SK-N-SH (cell line): ENCODE data around the gene LMOD3. TPM values are rescaled to one million over a fixed set of nuclear protein-coding genes. Genes with fewer than 3 reads are reported as not detected.

Source experiments
- CTCF ChIA-PET: fragments of 300-600, 350-600 bp; formaldehyde crosslinking; extraction: SDS; loops from one replicate; lab custom pipeline; 2021; lab: Yijun Ruan, JAX
- POLR2A ChIA-PET: fragments of 350-600 bp; sonication (Branson Sonifier 250); formaldehyde crosslinking; extraction: SDS; loops from one replicate; lab custom pipeline; 2020; ENCODE audit warnings: antibody characterized with exemption, inconsistent platforms; lab: Yijun Ruan, JAX
- DNase-seq: peaks from one replicate; pipeline ENCODE4 v3.0.0; 2012
- H2AFZ ChIP-seq: fragments of 200-600 bp; sonication (generic); 2 replicates; pipeline ENCODE4 v1.8.1; 2016; ENCODE audit warnings: antibody characterized with exemption, mild to moderate bottlenecking, low read depth
- H3F3A ChIP-seq: fragments of 200-600 bp; sonication (generic); replicated peaks from 2 replicates; pipeline ENCODE3; 2016; ENCODE audit warnings: antibody characterized with exemption, mild to moderate bottlenecking; ENCODE audit not compliant: insufficient read depth
- H3K27ac ChIP-seq, 2 experiments: fragments of 200-500 bp in 1 of 2; fragments of 200-600 bp in 1 of 2; sonication (Bioruptor generic) in 1 of 2; sonication (generic), shearing (Covaris generic) in 1 of 2; 2 replicates each; pipeline versions ENCODE4 v1.5.1 to v1.6.1; 2014 to 2016; ENCODE audit warnings: low read depth in 2 of 2, inconsistent platforms in 1 of 2, low read length in 1 of 2, mild to moderate bottlenecking in 1 of 2, mixed read lengths in 1 of 2
- H3K27me3 ChIP-seq: fragments of 200-600 bp; sonication (generic), shearing (Covaris generic); 2 replicates; pipeline ENCODE4 v1.6.1; 2016; ENCODE audit warnings: mixed run types; ENCODE audit not compliant: insufficient read depth
- H3K36me3 ChIP-seq, 2 experiments: fragments of 200-500 bp in 1 of 2; fragments of 200-600 bp in 1 of 2; sonication (Bioruptor generic) in 1 of 2; sonication (generic) in 1 of 2; replicated peaks in 1 of 2; 2 replicates each; pipeline versions ENCODE3 to v1.5.1; 2014 to 2016; ENCODE audit warnings: low read length in 1 of 2, mild to moderate bottlenecking in 1 of 2; ENCODE audit not compliant: insufficient read depth in 2 of 2, control insufficient read depth in 1 of 2
- H3K4me1 ChIP-seq, 2 experiments: fragments of 200-500 bp in 1 of 2; fragments of 200-600 bp in 1 of 2; sonication (Bioruptor generic) in 1 of 2; sonication (generic), shearing (Covaris generic) in 1 of 2; 2 replicates each; pipeline versions ENCODE4 v1.5.1 to v1.6.1; 2014 to 2016; ENCODE audit warnings: low read depth in 1 of 2, low read length in 1 of 2, mixed run types in 1 of 2; ENCODE audit not compliant: insufficient read depth in 2 of 2, control insufficient read depth in 1 of 2
- H3K4me2 ChIP-seq: fragments of 200-600 bp; sonication (generic), shearing (Covaris generic); 2 replicates; pipeline ENCODE4 v1.6.1; 2017; ENCODE audit warnings: mixed run types
- H3K4me3 ChIP-seq, 2 experiments: fragments of 200-500 bp in 1 of 2; fragments of 200-600 bp in 1 of 2; sonication (Bioruptor generic) in 1 of 2; sonication (generic), shearing (Covaris generic) in 1 of 2; 2 replicates each; pipeline versions ENCODE4 v1.5.1 to v1.8.1; 2014 to 2016; ENCODE audit warnings: low read depth in 2 of 2, inconsistent platforms in 1 of 2, low read length in 1 of 2, mild to moderate bottlenecking in 1 of 2, mixed read lengths in 1 of 2, moderate library complexity in 1 of 2
- H3K79me2 ChIP-seq: fragments of 200-600 bp; sonication (generic); 2 replicates; pipeline ENCODE4 v1.8.1; 2017; ENCODE audit warnings: mild to moderate bottlenecking; ENCODE audit not compliant: insufficient read depth
- H3K9ac ChIP-seq: fragments of 200-600 bp; sonication (generic); 2 replicates; pipeline ENCODE4 v1.6.1; 2017; ENCODE audit warnings: mixed run types
- H3K9me2 ChIP-seq: fragments of 200-600 bp; sonication (generic); 2 replicates; pipeline ENCODE4 v1.6.1; 2017; ENCODE audit warnings: mixed run types
- H3K9me3 ChIP-seq: fragments of 200-600 bp; sonication (generic); 2 replicates; pipeline ENCODE4 v1.6.1; 2017; ENCODE audit warnings: mixed run types, mild to moderate bottlenecking, moderate library complexity
- H4K20me1 ChIP-seq: fragments of 200-600 bp; sonication (generic); 2 replicates; pipeline ENCODE4 v1.6.1; 2017; ENCODE audit warnings: mild to moderate bottlenecking, mixed run types; ENCODE audit not compliant: insufficient read depth
- EZH2phosphoT487 ChIP-seq: fragments of 200-600 bp; sonication (generic); IDR thresholded peaks from 2 replicates; pipeline ENCODE4 v1.6.1; 2017; ENCODE audit warnings: low read depth, mixed run types, mild to moderate bottlenecking, antibody characterized with exemption, moderate library complexity, borderline replicate concordance
- FOSL2 ChIP-seq: IDR thresholded peaks from 2 replicates; pipeline ENCODE4 v1.4.0; 2012; ENCODE audit warnings: low read depth, mild to moderate bottlenecking, moderate library complexity, borderline replicate concordance
- FOXJ3 ChIP-seq: sonication (generic); formaldehyde crosslinking; IDR thresholded peaks from 2 replicates; pipeline ENCODE4 v1.5.1; 2020; ENCODE audit warnings: mild to moderate bottlenecking, missing genetic modification reagents
- FOXM1 ChIP-seq: IDR thresholded peaks from 2 replicates; pipeline ENCODE4 v1.4.0; 2012; ENCODE audit warnings: low read depth, mild to moderate bottlenecking
- GATA2 ChIP-seq: sonication (generic); formaldehyde crosslinking; IDR thresholded peaks from 2 replicates; pipeline ENCODE4 v1.5.0; 2020; ENCODE audit warnings: mild to moderate bottlenecking, missing genetic modification reagents
- JUND ChIP-seq: IDR thresholded peaks from 2 replicates; pipeline ENCODE4 v1.4.0; 2012
- MEF2A ChIP-seq: IDR thresholded peaks from 2 replicates; pipeline ENCODE4 v1.4.0; 2012; ENCODE audit warnings: low read depth, borderline replicate concordance
- NFIC ChIP-seq: IDR thresholded peaks from 2 replicates; pipeline ENCODE4 v1.4.0; 2012; ENCODE audit warnings: borderline replicate concordance
- NRF1 ChIP-seq: IDR thresholded peaks from 2 replicates; pipeline ENCODE4 v1.6.1; 2012; ENCODE audit warnings: low read depth, mild to moderate bottlenecking, low read length
- POLR2AphosphoS5 ChIP-seq: IDR thresholded peaks from 2 replicates; pipeline ENCODE4 v1.6.1; 2012; ENCODE audit warnings: low read depth, low read length
- RCOR1 ChIP-seq: fragments of 150-350 bp; IDR thresholded peaks from 2 replicates; pipeline ENCODE4 v1.6.1; 2017; ENCODE audit warnings: antibody characterized with exemption, low read length
- RXRA ChIP-seq: IDR thresholded peaks from 2 replicates; pipeline ENCODE4 v1.4.0; 2012; ENCODE audit warnings: low read depth, mild to moderate bottlenecking, borderline replicate concordance
- SMC3 ChIP-seq: IDR thresholded peaks from 2 replicates; pipeline ENCODE4 v1.6.1; 2012; ENCODE audit warnings: low read depth, low read length, improper control_type of control experiment
- TAF1 ChIP-seq: IDR thresholded peaks from 2 replicates; pipeline ENCODE4 v1.6.1; 2012; ENCODE audit warnings: low read depth, mild to moderate bottlenecking, low read length, moderate library complexity, borderline replicate concordance
- TEAD4 ChIP-seq: IDR thresholded peaks from 2 replicates; pipeline ENCODE4 v1.4.0; 2012; ENCODE audit warnings: mild to moderate bottlenecking, borderline replicate concordance; ENCODE audit not compliant: insufficient read depth
- WGBS: methylation state at CpG from one replicate; pipeline ENCODE4 v1.1.6; 2017; ENCODE audit warnings: low lambda C conversion rate; 5-methylcytosine and 5-hydroxymethylcytosine counted together
- polyA plus RNA-seq, 3 experiments: library from polyadenylated mRNA; depleted of rRNA; stranded (reverse); fragments of >200 nt; gene quantifications; 2 replicates each; pipeline ENCODE4 v1.2.3, GENCODE V29; 2012
- TF ChIP-seq, protein P1 (sequence below): IDR thresholded peaks from 2 replicates; pipeline ENCODE4 v1.4.0; 2012; ENCODE audit warnings: low read depth, borderline replicate concordance

The LMOD3 gene
- polyA plus RNA-seq, 1 of the 3 experiments (the other 2 are of a cell fraction) = not detected

DNA sequence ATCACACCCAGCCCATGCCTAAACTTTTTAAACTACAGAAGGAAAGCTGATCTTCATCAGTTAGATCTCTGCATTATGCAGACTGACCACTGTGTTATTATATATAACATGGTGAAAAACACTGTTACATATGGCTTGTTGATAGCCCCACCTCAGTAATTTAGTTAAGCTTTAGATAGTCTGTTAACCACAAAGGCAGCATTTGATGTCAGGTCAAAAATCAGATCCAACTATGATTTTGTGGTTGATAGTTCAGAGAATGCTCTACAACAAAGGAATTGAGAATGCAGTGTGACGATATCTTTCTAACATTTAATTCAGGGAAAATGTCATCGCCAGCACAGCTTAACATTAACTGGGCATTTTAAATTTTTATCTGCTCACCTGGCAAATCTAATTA lies 37.7 kb upstream of the LMOD3 start:
- Histone ChIP-seq H2AFZ (no peak overlapping the region), H3K9me3 (no peaks in the 10 kb centered on the region), H3K27ac (no peak overlapping the region), H3K79me2 (no peaks in the 10 kb centered on the region), H3K27me3 (no peaks in the 10 kb centered on the region), H3K36me3 (no peaks in the 10 kb centered on the region), H3K4me2 (no peak overlapping the region), H3F3A (no peaks in the 10 kb centered on the region), H3K9me2 (no peaks in the 10 kb centered on the region), H3K4me3 (no peak overlapping the region), H3K4me1 (no peaks in the 10 kb centered on the region), H4K20me1 (no peaks in the 10 kb centered on the region), H3K9ac (no peak overlapping the region)
- POLR2A ChIA-PET = no interaction called here
- 81% methylated on average over 2 of the region's 2 CpGs for WGBS
- CTCF ChIA-PET = interaction anchor here (0.7 to 13.0 kb wide), 14 partner anchors 12 to 632 kb away, joined by 3 to 315 read pairs (median 23); no protein-coding TSS in a partner anchor
- DNase-seq = no peak
- TF ChIP-seq FOXM1 (no peak), TEAD4 (no peak), RCOR1 (no peak), SMC3 (no peak), GATA2 (CRISPR knock-in tag) (no peak), MEF2A (no peak), FOSL2 (no peak), NFIC (no peak), EZH2phosphoT487 (no peak), FOXJ3 (CRISPR knock-in tag) (no peak), TAF1 (no peak), POLR2AphosphoS5 (no peak), JUND (no peak)

DNA sequence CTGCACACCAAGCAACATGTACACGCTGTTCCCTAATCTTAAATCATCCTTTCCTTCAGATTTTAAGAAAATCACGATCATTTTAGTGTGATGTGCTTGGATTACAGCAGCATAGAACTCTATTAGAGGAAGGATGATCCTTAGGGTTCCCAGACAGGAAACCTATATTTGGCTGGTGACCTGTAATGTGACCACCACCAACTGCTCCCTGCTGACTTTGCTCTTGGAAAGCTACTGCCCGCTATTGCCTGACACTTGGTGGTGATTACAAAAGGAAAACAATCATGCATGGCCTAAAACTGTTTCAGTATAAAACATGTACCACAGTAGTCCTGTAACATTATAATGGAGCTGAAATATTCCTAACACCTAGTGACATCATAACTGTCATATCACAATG lies 27.2 kb upstream of the LMOD3 start:
- ChIA-PET POLR2A (no interaction called here), CTCF (interaction anchor here (1.0 to 1.6 kb wide), 2 partner anchors 12 to 157 kb away, joined by 4 to 9 read pairs; no protein-coding TSS in a partner anchor)
- Histone ChIP-seq H3K27ac (no peak overlapping the region), H3K4me2 (no peak overlapping the region), H3K9me2 (no peaks in the 10 kb centered on the region), H3K4me1 (peaks cover 0 to 13% of the 10 kb centered on the region in 2 experiments; a peak in 2 of 4 replicates), H3K9ac (no peak overlapping the region), H3K9me3 (no peaks in the 10 kb centered on the region), H3K27me3 (no peaks in the 10 kb centered on the region), H2AFZ (no peak overlapping the region), H4K20me1 (no peaks in the 10 kb centered on the region), H3K79me2 (no peaks in the 10 kb centered on the region), H3K36me3 (no peaks in the 10 kb centered on the region), H3K4me3 (no peak overlapping the region), H3F3A (no peaks in the 10 kb centered on the region)
- DNase-seq = no peak
- TF ChIP-seq NRF1 (no peak), GATA2 (CRISPR knock-in tag) (no peak), RXRA (no peak), FOSL2 (no peak)
- TF ChIP-seq, protein P1, sequence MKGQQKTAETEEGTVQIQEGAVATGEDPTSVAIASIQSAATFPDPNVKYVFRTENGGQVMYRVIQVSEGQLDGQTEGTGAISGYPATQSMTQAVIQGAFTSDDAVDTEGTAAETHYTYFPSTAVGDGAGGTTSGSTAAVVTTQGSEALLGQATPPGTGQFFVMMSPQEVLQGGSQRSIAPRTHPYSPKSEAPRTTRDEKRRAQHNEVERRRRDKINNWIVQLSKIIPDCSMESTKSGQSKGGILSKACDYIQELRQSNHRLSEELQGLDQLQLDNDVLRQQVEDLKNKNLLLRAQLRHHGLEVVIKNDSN = no peak
- 92% methylated on average over 3 of the region's 3 CpGs for WGBS
